Left renal cortex interstitium (tissue), 4 donors: ENCODE data around the gene ULK3. TPM values are rescaled to one million over a fixed set of nuclear protein-coding genes. Genes with fewer than 3 reads are reported as not detected.
A peak's percentile ranks its signal among the peaks of the same experiment; 100 is the strongest.
"Not testable (repeated sequence)": the region's sequence is repeated elsewhere in the genome, so short reads cannot be mapped to it uniquely, and the experiment has no call there.

ENCODE experiments used
- DNase-seq, 4 donors: peaks; one replicate each; pipeline ENCODE4 v3.0.0-alpha.2; 2013; ENCODE audit warnings: low read depth in 4 of 4, low spot score in 2 of 4, missing footprints in 1 of 4
- polyA plus RNA-seq, 4 donors: library from polyadenylated mRNA; unstranded; fragments of 120-200 nt; gene quantifications; one replicate each; pipeline ENCODE4 v1.2.1, GENCODE V29; 2013; ENCODE audit not compliant: insufficient read length in 4 of 4

ULK3 gene, protein sequence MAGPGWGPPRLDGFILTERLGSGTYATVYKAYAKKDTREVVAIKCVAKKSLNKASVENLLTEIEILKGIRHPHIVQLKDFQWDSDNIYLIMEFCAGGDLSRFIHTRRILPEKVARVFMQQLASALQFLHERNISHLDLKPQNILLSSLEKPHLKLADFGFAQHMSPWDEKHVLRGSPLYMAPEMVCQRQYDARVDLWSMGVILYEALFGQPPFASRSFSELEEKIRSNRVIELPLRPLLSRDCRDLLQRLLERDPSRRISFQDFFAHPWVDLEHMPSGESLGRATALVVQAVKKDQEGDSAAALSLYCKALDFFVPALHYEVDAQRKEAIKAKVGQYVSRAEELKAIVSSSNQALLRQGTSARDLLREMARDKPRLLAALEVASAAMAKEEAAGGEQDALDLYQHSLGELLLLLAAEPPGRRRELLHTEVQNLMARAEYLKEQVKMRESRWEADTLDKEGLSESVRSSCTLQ
- polyA plus RNA-seq = 10 to 100 TPM; 30.5 to 36.2 (median 33.7) TPM

- peak; percentile 63 to 81 (median 68) for DNase-seq
Measured at GRCh38 chr15:74842581-74843444, at the start of gene ULK3. ULK3 (minus strand) TSS chr15:74843156; CDS start chr15:74843105, 51 bp downstream.

DNA sequence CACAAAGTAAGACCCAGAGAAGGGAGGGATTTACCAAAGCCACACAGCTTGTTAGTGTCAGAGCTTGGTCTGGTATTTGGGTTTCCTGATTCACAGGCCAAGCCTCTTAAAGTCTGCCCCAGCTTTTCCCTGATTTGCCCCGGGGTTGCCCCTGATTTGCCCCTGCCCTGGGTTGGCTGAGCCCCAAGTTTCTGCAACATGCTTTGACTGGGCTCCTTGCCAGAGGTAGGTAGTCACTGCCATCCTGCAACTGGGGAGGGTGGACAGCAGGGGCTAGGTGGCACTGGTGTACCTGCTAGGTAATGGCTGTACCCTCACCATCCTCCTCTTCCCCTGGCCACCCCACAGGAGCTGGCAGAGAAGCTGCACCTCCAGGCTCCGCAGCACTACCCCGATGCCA lies 49.4 kb upstream of the ULK3 start:
- DNase-seq = no peak

- no peak for DNase-seq
Measured at GRCh38 chr15:74891469-74891868, 48.5 kb upstream of the ULK3 start.

GRCh38 chr15:74890665-74890960 lies 47.7 kb upstream of the ULK3 start:
- DNase-seq = no peak

DNA sequence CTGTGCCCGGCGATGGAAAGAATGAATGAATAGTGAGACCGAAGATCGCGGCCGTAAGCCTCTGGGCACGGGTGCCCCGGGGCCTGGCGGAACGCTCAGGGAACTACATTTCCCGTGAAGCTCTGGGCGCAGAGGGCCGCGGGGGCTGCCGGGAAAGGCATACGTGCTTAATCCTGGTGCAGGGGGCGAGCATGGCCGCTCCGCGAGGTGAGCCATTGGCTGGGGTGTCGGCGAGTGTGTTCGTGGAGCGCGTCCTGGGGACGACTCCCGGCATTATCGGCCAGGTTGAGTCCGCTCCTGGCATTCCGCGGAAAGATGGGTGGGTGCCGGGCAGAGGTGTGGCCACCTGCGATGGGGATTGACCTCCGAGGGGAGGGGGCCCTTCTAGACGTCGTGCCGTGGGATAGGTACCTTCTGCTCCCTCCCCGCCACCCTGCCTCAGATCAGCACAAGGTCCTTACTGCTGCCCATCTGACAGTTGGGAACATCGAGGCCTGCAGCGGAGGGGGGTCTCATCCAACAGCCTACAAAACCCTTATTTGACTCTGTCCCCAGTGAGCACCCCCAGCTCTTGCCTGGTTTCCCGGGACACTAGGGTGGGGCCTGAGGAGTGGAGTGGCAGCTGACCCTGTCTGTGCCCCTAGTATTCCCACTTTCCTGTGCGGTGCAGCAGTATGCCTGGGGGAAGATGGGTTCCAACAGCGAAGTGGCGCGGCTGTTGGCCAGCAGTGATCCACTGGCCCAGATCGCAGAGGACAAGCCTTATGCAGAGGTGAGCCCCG lies 47.1 kb upstream of the ULK3 start, which contains the start of gene MPI:
Gene MPI, plus strand, starts transcription at position 160 of the 782 bp plus-strand sequence. Its CDS starts 32 bp downstream, at position 192.
- DNase-seq = peak in 2 of 4 donors; percentile 71 to 82

- peak in 2 of 4 donors; percentile 58 to 73 for DNase-seq
Measured at GRCh38 chr15:74889390-74889882, 46.5 kb upstream of the ULK3 start.

GRCh38 chr15:74888716-74889115 lies 45.8 kb upstream of the ULK3 start:
- DNase-seq = no peak

DNA sequence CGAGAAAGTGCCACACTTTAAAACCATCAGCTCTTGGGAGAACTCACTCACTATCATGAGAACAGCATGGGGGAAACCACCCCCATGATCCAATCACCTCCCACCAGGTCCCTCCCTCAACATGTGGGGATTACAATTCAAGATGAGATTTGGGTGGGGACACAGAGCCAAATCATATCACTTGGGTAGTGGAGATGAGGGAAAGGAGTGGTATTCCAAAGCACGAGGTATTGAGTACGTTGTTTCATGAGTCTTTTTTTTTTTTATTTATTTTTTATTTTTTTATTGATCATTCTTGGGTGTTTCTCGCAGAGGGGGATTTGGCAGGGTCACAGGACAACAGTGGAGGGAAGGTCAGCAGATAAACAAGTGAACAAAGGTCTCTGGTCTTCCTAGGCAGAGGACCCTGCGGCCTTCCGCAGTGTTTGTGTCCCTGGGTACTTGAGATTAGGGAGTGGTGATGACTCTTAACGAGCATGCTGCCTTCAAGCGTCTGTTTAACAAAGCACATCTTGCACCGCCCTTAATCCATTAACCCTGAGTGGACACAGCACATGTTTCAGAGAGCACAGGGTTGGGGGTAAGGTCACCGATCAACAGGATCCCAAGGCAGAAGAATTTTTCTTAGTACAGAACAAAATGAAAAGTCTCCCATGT lies 44.7 kb upstream of the ULK3 start:
- not testable (repeated sequence) for DNase-seq

- DNase-seq = no peak
Measured at GRCh38 chr15:74885461-74885860, 42.5 kb upstream of the ULK3 start.

- no peak for DNase-seq
Measured at GRCh38 chr15:74884428-74885223, 41.7 kb upstream of the ULK3 start.

DNA sequence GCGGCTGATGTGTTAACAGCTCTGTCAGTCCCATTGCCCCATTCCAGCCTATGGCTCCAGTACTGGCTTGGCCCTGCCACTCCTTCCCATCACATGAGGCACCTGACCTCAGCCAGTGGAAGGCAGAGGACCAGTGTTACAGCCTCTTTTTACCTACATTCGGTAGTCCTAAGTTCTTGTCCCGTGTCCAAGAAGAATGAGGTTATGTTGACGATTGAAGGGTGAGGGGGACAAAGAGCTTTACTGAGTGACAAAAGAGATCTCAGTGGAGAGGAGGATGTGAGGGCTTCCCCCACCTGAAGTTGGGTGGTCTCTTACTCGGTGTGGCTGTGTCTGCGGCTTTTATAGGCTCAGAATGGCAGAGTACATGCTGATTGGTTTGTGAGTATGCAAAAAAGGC lies 39.6 kb upstream of the ULK3 start:
- DNase-seq = no peak

GRCh38 chr15:74878273-74878672 lies 35.3 kb upstream of the ULK3 start:
- no peak for DNase-seq

DNA sequence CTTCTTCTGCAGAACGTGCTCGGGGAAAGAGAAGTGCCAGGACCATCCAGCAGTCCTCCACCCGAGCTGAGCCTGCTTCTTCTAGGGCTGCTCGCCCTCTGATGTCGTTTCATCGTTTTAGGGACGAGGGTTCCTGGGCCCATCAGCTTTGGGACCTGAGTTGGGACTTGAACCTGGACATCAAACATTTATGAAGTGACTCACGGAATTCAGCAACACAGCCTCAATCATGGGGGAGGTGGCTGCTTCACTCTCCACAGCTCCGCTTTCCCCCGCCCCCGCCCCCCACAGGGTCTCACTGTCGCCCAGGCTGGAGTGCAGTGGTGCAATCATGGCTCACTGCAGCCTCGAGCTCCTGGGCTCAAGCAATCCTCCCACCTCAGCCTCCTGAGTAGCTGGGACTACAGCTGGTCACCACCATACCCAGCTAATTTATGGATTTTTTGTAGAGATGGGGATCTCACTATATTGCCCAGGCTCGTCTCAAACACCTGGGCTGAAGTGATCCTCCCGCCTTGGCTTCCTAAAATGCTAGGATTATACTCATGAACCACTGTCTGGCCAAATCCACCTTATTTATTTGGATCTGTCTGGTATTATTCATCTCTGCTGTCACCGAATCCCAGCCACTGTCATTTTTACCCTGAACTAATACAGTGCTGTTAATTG lies 30.9 kb upstream of the ULK3 start:
- DNase-seq = no peak

- DNase-seq = peak; percentile 89 to 97 (median 94)
Measured at GRCh38 chr15:74873036-74873755, 30.2 kb upstream of the ULK3 start, which contains the start of gene SCAMP2. SCAMP2 (minus strand) TSS chr15:74873365; CDS start chr15:74873255, 110 bp downstream.

DNA sequence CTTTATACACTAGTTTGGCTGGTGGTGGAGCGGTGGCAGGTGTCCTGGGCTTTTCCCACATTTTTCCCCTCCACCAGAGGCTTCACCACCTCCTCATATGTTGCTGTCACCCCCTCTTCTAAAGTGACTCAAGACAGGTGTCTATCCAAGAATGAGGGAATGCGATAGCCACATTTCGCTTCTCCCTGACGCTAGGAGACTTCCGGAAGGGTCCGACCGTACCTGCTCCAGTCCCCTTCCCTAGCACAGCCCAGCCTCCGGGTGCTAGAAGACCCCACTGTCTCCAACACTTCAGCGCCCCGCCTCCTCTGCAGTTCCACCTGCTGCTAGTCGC lies 29.7 kb upstream of the ULK3 start:
- no peak for DNase-seq

DNA sequence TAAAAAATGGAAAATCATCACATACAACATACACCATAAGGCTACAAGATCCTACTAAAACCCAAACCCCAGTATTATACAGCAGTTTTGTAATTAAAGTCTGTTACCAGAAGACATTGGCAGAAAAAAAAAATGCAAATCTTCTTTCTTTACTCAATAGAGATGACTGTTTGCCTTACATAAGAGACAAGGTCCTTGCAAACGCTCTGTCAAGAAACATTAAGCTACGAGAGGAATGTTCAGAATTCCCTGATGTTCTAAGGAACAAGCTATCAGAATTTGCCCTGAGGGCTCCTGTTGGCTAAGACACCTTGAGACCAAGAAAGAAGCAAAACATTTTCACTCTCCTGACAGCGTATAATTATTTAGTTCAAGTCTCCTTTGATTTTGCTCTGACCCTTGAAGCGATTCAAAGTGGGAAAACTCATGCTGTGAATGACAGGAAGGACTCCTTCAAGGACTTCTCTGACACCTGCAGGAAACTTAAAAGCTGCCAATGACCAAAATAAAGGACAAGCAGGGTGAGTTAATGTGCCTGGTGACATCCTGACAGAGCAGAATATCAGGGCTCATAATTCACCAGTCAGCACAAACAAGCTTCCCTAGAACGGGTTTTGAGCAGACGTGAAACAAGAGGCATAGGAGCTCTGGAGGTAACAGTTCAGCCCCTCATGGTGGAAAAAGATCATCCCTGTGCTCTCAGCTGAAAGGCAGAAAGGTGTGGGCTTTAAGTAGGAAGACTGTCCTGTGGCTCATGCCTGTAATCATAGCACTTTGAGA lies 27.7 kb upstream of the ULK3 start:
- DNase-seq = no peak

DNA sequence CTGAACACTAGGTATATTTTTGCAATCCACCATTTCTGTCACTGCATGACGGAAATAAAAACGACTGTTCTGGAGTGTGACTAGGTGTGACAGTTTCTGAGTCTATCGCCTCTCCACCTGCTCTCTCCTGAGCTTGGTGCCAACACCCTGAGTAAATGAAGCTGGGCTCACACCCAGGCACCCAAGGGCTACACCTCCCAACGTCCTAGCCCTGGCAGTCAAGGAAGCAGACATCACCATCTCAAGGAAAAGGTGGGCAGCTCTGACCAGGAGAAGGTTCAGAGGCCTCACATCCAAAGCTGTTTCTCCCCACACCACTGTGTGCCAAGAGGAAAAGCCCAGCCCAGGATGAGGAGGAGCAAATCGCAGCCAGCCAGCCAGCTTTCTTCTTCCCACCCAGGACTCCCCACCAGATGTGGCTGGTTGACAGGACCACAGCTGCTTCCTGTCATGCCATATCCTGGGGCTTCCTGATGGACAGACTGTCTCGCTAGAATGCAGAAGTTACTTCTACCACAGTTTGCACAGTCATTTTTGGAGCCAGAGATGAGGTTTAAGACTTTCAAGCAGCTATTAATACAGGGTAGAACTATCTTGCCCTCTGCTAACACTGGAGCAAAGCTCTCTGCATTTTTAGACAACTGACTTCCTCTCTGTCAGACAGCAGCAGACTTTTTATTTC lies 26.9 kb upstream of the ULK3 start:
- DNase-seq = no peak
